K562 (cell line): ENCODE data around the gene RARRES2. TPM values are rescaled to one million over a fixed set of nuclear protein-coding genes. Genes with fewer than 3 reads are reported as not detected.

Source experiments
- CREB5 ChIP-seq: fragments of 250-450 bp; sonication (Bioruptor Pico); IDR thresholded peaks from 2 replicates; pipeline ENCODE4 v1.5.0; 2020; ENCODE audit warnings: mild to moderate bottlenecking
- FOXO4 ChIP-seq: fragments of 450-650 bp; formaldehyde crosslinking; IDR thresholded peaks from 2 replicates; pipeline ENCODE4 v1.4.0; 2020; ENCODE audit warnings: mild to moderate bottlenecking, moderate library complexity
- KLF1 ChIP-seq: fragments of 450-650 bp; IDR thresholded peaks from 2 replicates; pipeline ENCODE4 v1.6.1; 2016; ENCODE audit warnings: missing genetic modification characterization, missing compliant biosample characterization
- MYC ChIP-seq, 2 experiments: fragments of 250-450 bp in 1 of 2; sonication (Bioruptor Pico) in 1 of 2; IDR thresholded peaks; 2 replicates each; pipeline versions ENCODE4 v1.5.1 to v1.6.1; 2012 to 2021; ENCODE audit warnings: low read depth in 2 of 2, borderline replicate concordance in 1 of 2, improper control_type of control experiment in 1 of 2, low read length in 1 of 2, mild to moderate bottlenecking in 1 of 2, moderate library complexity in 1 of 2
- NCOA4 ChIP-seq: fragments of 450-650 bp; IDR thresholded peaks from 2 replicates; pipeline ENCODE4 v1.6.1; 2018; ENCODE audit warnings: mild to moderate bottlenecking; ENCODE audit not compliant: partially characterized antibody
- NR2C1 ChIP-seq, 2 experiments: fragments of 450-650 bp; IDR thresholded peaks; 2 replicates each; pipeline ENCODE4 v1.6.1; 2017; ENCODE audit warnings: mild to moderate bottlenecking in 2 of 2, antibody characterized with exemption in 1 of 2, inconsistent platforms in 1 of 2, missing compliant biosample characterization in 1 of 2, missing genetic modification characterization in 1 of 2
- SMARCE1 ChIP-seq: fragments of 450-650 bp; IDR thresholded peaks from 2 replicates; pipeline ENCODE4 v1.7.1; 2016; ENCODE audit warnings: mild to moderate bottlenecking
- SPI1 ChIP-seq: IDR thresholded peaks from 2 replicates; pipeline ENCODE4 v1.6.1; 2011; ENCODE audit warnings: low read depth, low read length, control low read depth, borderline replicate concordance
- TAL1 ChIP-seq: fragments of 450-650 bp; IDR thresholded peaks from 2 replicates; pipeline ENCODE4 v1.6.1; 2016; ENCODE audit warnings: mild to moderate bottlenecking
- ZNF124 ChIP-seq: sonication (generic); formaldehyde crosslinking; IDR thresholded peaks from 2 replicates; pipeline ENCODE4 v1.8.1; 2022; ENCODE audit warnings: missing genetic modification reagents
- ZNF197 ChIP-seq: fragments of 200-800 bp; sonication (Bioruptor generic); IDR thresholded peaks from 2 replicates; pipeline ENCODE4 v1.6.1; 2016; ENCODE audit warnings: low read depth, missing genetic modification characterization, missing compliant biosample characterization
- ZNF253 ChIP-seq: fragments of 250-450 bp; sonication (Bioruptor Pico); conservative IDR thresholded peaks from 2 replicates; pipeline ENCODE4 v1.6.1; 2021; ENCODE audit warnings: mild to moderate bottlenecking
- ZNF316 ChIP-seq: fragments of 450-650 bp; IDR thresholded peaks from 2 replicates; pipeline ENCODE4 v1.6.1; 2016
- ZNF318 ChIP-seq, 2 experiments: fragments of 450-650 bp; IDR thresholded peaks; 2 replicates each; pipeline ENCODE4 v1.6.1; 2016; ENCODE audit warnings: mild to moderate bottlenecking in 2 of 2, borderline replicate concordance in 1 of 2, low read depth in 1 of 2, moderate library complexity in 1 of 2
- polyA plus RNA-seq, 8 experiments: library from polyadenylated mRNA; depleted of rRNA in 4 of 8; stranded (reverse) in 5 of 8; unstranded in 3 of 8; fragments of >200 nt; fragmentation: Nextera tagmentation in 2 of 8; fragmentation: Illumina TruSeq in 1 of 8; extraction: Ambion mirVana in 2 of 8; extraction: Trizol in 1 of 8; gene quantifications; 2 replicates each; pipeline versions ENCODE4 v1.2.1 to v1.2.3, GENCODE V29; 2011 to 2014; ENCODE audit warnings: inconsistent platforms in 1 of 8, missing spikeins in 1 of 8
- total RNA-seq, 7 experiments: library from RNA; depleted of rRNA in 6 of 7; stranded (reverse); fragments of >200 nt in 6 of 7; fragmentation: Illumina TruSeq in 2 of 7; extraction: Trizol in 2 of 7; gene quantifications; 2 replicates each; pipeline versions ENCODE4 v1.2.1 to v1.2.3, GENCODE V29; 2011 to 2021; ENCODE audit warnings: low replicate concordance in 1 of 7

Gene RARRES2
- total and polyA plus RNA-seq, 9 of the 15 experiments (the other 6 are each of a cell fraction or from before 2014, with no cell fraction given): 0.11 to 1.7 (median 0.23) TPM; not detected in 6

- no peak for TF ChIP-seq ZNF124 (CRISPR knock-in tag)
- TF ChIP-seq ZNF253 (CRISPR knock-in tag): no peak
- no peak; the same call in 1 of the 2 replicates for TF ChIP-seq ZNF197 (CRISPR knock-in tag)
- TF ChIP-seq ZNF316: no peak
- peak; percentile 51; the same call in 1 of the 2 replicates for TF ChIP-seq CREB5 (CRISPR knock-in tag)
- TF ChIP-seq SMARCE1: peak; percentile 84
- peak; percentile 79 for TF ChIP-seq NR2C1 (IDR thresholded peaks at IDR 0.05)
- peak; percentile 83 for TF ChIP-seq NR2C1 (tag; IDR thresholded peaks at IDR 0.05)
- peak; percentile 14 for TF ChIP-seq NCOA4
- TF ChIP-seq FOXO4: peak; percentile 90; the same call in 1 of the 2 replicates
- peak; percentile 83 for TF ChIP-seq KLF1
- TF ChIP-seq SPI1: no peak
- TF ChIP-seq MYC (IDR thresholded peaks at IDR 0.05; ENCODE audit: low read depth, low read length): peak; percentile 88
- peak; percentile 98 for TF ChIP-seq MYC (CRISPR knock-in tag; IDR thresholded peaks at IDR 0.05; ENCODE audit: borderline replicate concordance, low read depth)
- peak in 1 of 2 experiments; percentile 34; a peak in 1 of 4 replicates for TF ChIP-seq ZNF318 (IDR thresholded peaks at IDR 0.05; ENCODE audit: borderline replicate concordance in 1 of 2, low read depth in 1 of 2)
- no peak for TF ChIP-seq TAL1
These were observed 18.4 kb downstream of the RARRES2 start, which contains the start of the genes ACTR3C and LRRC61 (continued) for GRCh38 chr7:150322833-150323681.
